Thymus (tissue), 11 donors: ENCODE data around the gene PACSIN2. TPM values are rescaled to one million over a fixed set of nuclear protein-coding genes. Genes with fewer than 3 reads are reported as not detected.
A peak's percentile ranks its signal among the peaks of the same experiment; 100 is the strongest.

Source experiments
- DNase-seq, 9 donors: peaks; one replicate each; pipeline ENCODE4 v3.0.0-alpha.2; 2013; ENCODE audit warnings: low spot score in 9 of 9, low read depth in 6 of 9, missing footprints in 1 of 9
- H3K27ac ChIP-seq, 2 donors: one replicate each; pipeline ENCODE4 v1.5.1; 2013; ENCODE audit warnings: control low read depth in 1 of 2, low read depth in 1 of 2, low read length in 1 of 2, mild to moderate bottlenecking in 1 of 2, moderate library complexity in 1 of 2
- H3K27me3 ChIP-seq, 2 donors: one replicate each; pipeline ENCODE4 v1.5.1; 2013; ENCODE audit warnings: low read length in 1 of 2; ENCODE audit not compliant: control insufficient read depth in 2 of 2, insufficient read depth in 1 of 2
- H3K36me3 ChIP-seq, 2 donors: one replicate each; pipeline ENCODE4 v1.5.1; 2013; ENCODE audit warnings: low read length in 1 of 2, mild to moderate bottlenecking in 1 of 2, moderate library complexity in 1 of 2; ENCODE audit not compliant: control insufficient read depth in 2 of 2, insufficient read depth in 2 of 2
- H3K4me1 ChIP-seq, 2 donors: one replicate each; pipeline ENCODE4 v1.5.1; 2013; ENCODE audit warnings: low read length in 2 of 2; ENCODE audit not compliant: control insufficient read depth in 2 of 2, insufficient read depth in 2 of 2
- H3K4me3 ChIP-seq, 2 donors: one replicate each; pipeline ENCODE4 v1.5.1; 2013; ENCODE audit warnings: low read length in 2 of 2, control low read depth in 1 of 2, mild to moderate bottlenecking in 1 of 2
- H3K9me3 ChIP-seq, 2 donors: one replicate each; pipeline ENCODE4 v1.5.1; 2013; ENCODE audit warnings: low read length in 1 of 2, mild to moderate bottlenecking in 1 of 2; ENCODE audit not compliant: control insufficient read depth in 2 of 2, insufficient read depth in 1 of 2
- WGBS: extraction: QIAGEN DNeasy Blood & Tissue Kit; methylation state at CpG from one replicate; pipeline ENCODE4 v1.1.7; 2013; 5-methylcytosine and 5-hydroxymethylcytosine counted together
- polyA plus RNA-seq: library from polyadenylated mRNA; stranded (reverse); fragments of 200-250 nt; gene quantifications from one replicate; pipeline ENCODE4 v1.2.3, GENCODE V29; 2013
- total RNA-seq: library from RNA; stranded (reverse); fragments of 120-200 nt; gene quantifications from one replicate; pipeline ENCODE4 v1.2.4, GENCODE V29; 2013
- donor health status: healthy.

Gene PACSIN2
- total and polyA plus RNA-seq, 2 donors = 27.0 to 36.0 TPM

- Histone ChIP-seq H3K9me3 (no peaks in the 10 kb centered on the region), H3K27me3 (no peaks in the 10 kb centered on the region), H3K36me3 (peaks cover 24 to 38% of the 10 kb centered on the region in 2 donors), H3K27ac (no peak overlapping the region), H3K4me3 (no peak overlapping the region), H3K4me1 (no peaks in the 10 kb centered on the region)
- WGBS = 98% methylated on average over 5 of the region's 5 CpGs
- DNase-seq = no peak
Observed at GRCh38 chr22:42836026-42836425, 178.9 kb downstream of the PACSIN2 start.

DNA sequence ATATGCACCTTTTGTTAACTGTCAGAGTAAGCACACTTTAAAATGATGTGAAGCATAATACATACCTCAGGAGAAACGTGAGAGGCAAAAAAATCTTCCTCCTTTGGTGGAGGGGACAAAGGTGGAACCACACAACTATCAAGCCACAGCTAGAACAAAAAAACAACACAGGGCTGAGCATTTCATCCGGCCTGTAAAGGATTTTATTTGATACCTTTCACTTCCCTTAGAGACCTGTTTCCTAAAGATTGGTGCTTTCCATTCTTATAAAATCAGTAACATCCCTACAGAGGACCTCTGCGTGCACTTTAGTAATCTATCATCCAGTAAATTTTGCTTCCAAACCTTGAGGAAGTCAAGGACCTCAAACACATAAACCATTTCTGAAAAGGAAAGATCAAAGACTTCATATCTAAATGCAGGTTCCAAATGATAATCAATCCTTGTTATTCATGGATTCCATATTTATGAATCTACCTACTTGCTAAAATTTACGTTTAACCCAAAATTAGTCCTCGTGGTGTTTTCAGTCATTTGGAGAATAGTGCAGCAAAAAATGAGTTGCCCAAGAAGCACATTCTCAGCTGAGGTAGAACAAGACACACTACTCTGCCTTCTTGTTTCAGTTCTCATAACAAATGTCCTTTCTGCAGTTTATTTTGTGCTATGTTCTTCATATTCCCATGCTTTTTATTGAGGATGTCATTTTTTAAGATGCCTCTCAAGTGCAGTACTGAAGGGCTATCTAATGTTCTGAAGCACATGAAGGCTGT lies 180.6 kb downstream of the PACSIN2 start:
- no peak overlapping the region for H3K27ac ChIP-seq
- H3K4me3 ChIP-seq = no peak overlapping the region
- 95% methylated on average over 5 of the region's 5 CpGs for WGBS
- H3K36me3 ChIP-seq = peaks cover 22 to 32% of the 10 kb centered on the region in 2 donors
- H3K9me3 ChIP-seq = no peaks in the 10 kb centered on the region
- DNase-seq = no peak
- H3K27me3 ChIP-seq = no peaks in the 10 kb centered on the region
- no peaks in the 10 kb centered on the region for H3K4me1 ChIP-seq

GRCh38 chr22:42833104-42833503 lies 181.8 kb downstream of the PACSIN2 start:
- Histone ChIP-seq H3K36me3 (peaks cover 28 to 37% of the 10 kb centered on the region in 2 donors), H3K4me1 (no peaks in the 10 kb centered on the region), H3K9me3 (no peaks in the 10 kb centered on the region), H3K27ac (no peak overlapping the region), H3K4me3 (no peak overlapping the region), H3K27me3 (no peaks in the 10 kb centered on the region)
- DNase-seq = no peak

GRCh38 chr22:42831712-42832111 lies 183.2 kb downstream of the PACSIN2 start:
- Histone ChIP-seq H3K4me1 (no peaks in the 10 kb centered on the region), H3K27me3 (no peaks in the 10 kb centered on the region), H3K9me3 (no peaks in the 10 kb centered on the region), H3K4me3 (no peak overlapping the region), H3K36me3 (peaks cover 27 to 39% of the 10 kb centered on the region in 2 donors), H3K27ac (no peak overlapping the region)
- no peak for DNase-seq
- 93% methylated on average over 4 of the region's 4 CpGs for WGBS

DNA sequence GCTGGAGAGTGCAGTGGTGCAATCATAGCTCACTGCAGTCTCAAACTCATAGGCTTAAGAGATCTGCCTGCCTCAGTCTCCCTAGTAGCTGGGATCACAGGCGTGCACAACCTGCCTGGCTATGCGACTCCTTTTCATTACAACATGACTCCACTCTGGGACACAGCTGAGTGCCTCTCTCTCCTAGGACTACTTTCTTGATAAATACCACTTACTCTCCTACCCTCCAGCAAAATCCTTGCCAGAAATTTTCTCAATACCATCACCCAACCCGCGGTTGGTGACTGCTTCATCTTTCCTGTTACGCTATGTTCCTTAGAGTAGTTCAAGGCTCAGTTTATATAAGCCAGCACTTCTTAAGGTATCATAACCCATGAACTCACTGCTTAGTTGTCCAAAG lies 184.8 kb downstream of the PACSIN2 start:
- Histone ChIP-seq H3K4me1 (no peaks in the 10 kb centered on the region), H3K27ac (no peak overlapping the region), H3K9me3 (no peaks in the 10 kb centered on the region), H3K27me3 (no peaks in the 10 kb centered on the region), H3K36me3 (peaks cover 25 to 42% of the 10 kb centered on the region in 2 donors), H3K4me3 (no peak overlapping the region)
- DNase-seq = no peak
- 95% methylated on average over 5 of the region's 5 CpGs for WGBS

- DNase-seq = peak in 1 of 9 donors; percentile 33
- WGBS = 45% methylated on average over 3 of the region's 3 CpGs
- Histone ChIP-seq H3K9me3 (no peaks in the 10 kb centered on the region), H3K4me1 (no peaks in the 10 kb centered on the region), H3K27ac (no peak overlapping the region), H3K36me3 (peaks cover 30 to 47% of the 10 kb centered on the region in 2 donors), H3K27me3 (no peaks in the 10 kb centered on the region), H3K4me3 (no peak overlapping the region)
Observed at GRCh38 chr22:42829302-42829701, 185.6 kb downstream of the PACSIN2 start.

- Histone ChIP-seq H3K27ac (no peak overlapping the region), H3K27me3 (no peaks in the 10 kb centered on the region), H3K36me3 (peaks cover 18 to 40% of the 10 kb centered on the region in 2 donors), H3K4me1 (no peaks in the 10 kb centered on the region), H3K9me3 (no peaks in the 10 kb centered on the region), H3K4me3 (no peak overlapping the region)
- WGBS = 87% methylated on average over 3 of the region's 3 CpGs
- DNase-seq = no peak
Observed at GRCh38 chr22:42825796-42826195, 189.2 kb downstream of the PACSIN2 start.

GRCh38 chr22:42821386-42821785 lies 193.6 kb downstream of the PACSIN2 start:
- H3K9me3 ChIP-seq = no peaks in the 10 kb centered on the region
- no peak for DNase-seq
- H3K27me3 ChIP-seq = no peaks in the 10 kb centered on the region
- WGBS = 98% methylated on average over 3 of the region's 3 CpGs
- H3K27ac ChIP-seq = no peak overlapping the region
- H3K36me3 ChIP-seq = peaks cover 12 to 28% of the 10 kb centered on the region in 2 donors
- no peak overlapping the region for H3K4me3 ChIP-seq
- no peaks in the 10 kb centered on the region for H3K4me1 ChIP-seq

DNA sequence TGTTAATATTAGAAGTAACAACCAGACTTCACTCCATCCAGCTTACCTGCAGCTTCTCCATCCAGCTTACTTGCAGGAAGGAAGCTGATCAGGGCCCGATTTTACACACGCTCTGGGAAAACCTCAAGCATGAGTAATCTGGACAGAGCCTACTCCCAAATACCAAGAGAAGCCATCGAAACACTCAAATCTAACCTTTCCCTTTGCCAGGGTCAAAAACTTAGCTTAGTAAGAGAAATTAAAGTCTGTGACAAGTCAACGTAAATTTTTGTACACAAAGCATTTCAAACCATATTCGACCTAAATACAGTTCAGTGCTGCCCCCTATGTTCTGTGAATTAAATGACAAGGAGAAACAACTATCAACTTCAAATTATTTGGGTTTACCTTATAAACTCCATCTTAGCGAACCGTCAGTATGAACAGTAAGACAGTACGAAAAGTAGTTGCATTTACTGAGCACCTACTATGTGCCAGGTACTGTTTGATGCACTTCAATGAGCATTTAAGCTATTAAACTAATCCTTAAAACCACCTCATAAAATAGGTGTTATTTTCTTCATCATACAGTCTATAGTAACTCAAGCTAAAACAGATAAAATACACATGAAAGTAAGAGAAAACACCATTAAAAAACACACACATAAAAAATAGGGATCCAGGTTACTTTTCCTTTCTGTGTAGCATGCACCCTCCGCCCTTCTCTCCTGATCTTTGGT lies 194.7 kb downstream of the PACSIN2 start:
- Histone ChIP-seq H3K4me3 (no peak overlapping the region), H3K27ac (no peak overlapping the region), H3K4me1 (no peaks in the 10 kb centered on the region), H3K27me3 (no peaks in the 10 kb centered on the region), H3K9me3 (no peaks in the 10 kb centered on the region), H3K36me3 (peaks cover 13 to 28% of the 10 kb centered on the region in 2 donors)
- peak in 3 of 9 donors; percentile 4 to 54 (median 13) for DNase-seq
- WGBS = 74% methylated on average over 9 of the region's 9 CpGs
